A673 (cell line): Measurements from ENCODE around the gene PTGES2. TPM values are rescaled to one million over a fixed set of nuclear protein-coding genes. Genes with fewer than 3 reads are reported as not detected.

Source experiments
- BruUV-seq: library from RNA; stranded (reverse); fragments of 400-500 nt; replicated peaks from 2 replicates; lab custom pipeline; 2021; lab: Mats Ljungman, UMichigan
- CTCF ChIA-PET: fragments of 300-600 bp; sonication (Branson Sonifier 250); formaldehyde crosslinking; loops from one replicate; lab custom pipeline; 2022; ENCODE audit warnings: antibody characterized with exemption; lab: Charles Lee
- POLR2A ChIA-PET: fragments of 300-600 bp; sonication (Branson Sonifier 250); formaldehyde crosslinking; loops from one replicate; lab custom pipeline; 2022; ENCODE audit warnings: antibody characterized with exemption; ENCODE audit not compliant: low non-redundant PET; lab: Charles Lee
- DNase-seq: peaks from one replicate; pipeline ENCODE4 v3.0.0-alpha.2; 2015; ENCODE audit warnings: low spot score
- H3K27ac ChIP-seq: fragments of 200-600 bp; sonication (generic); 2 replicates; pipeline ENCODE4 v1.5.1; 2016; ENCODE audit warnings: mixed run types, low read depth, mild to moderate bottlenecking, mixed read lengths, antibody characterized with exemption, low read length; ENCODE audit not compliant: poor library complexity, severe bottlenecking
- H3K27me3 ChIP-seq: fragments of 200-600 bp; sonication (generic); replicated peaks from 2 replicates; pipeline ENCODE4 v1.6.1; 2017; ENCODE audit warnings: mixed run types, low read depth, mild to moderate bottlenecking, mixed read lengths, antibody characterized with exemption, low read length; ENCODE audit not compliant: insufficient read depth, poor library complexity
- H3K36me3 ChIP-seq: fragments of 200-600 bp; sonication (generic); 2 replicates; pipeline ENCODE4 v1.6.1; 2016; ENCODE audit warnings: mixed run types, mild to moderate bottlenecking, mixed read lengths, antibody characterized with exemption, low read length; ENCODE audit not compliant: insufficient read depth, poor library complexity, severe bottlenecking
- H3K4me1 ChIP-seq: fragments of 200-600 bp; sonication (generic); 2 replicates; pipeline ENCODE4 v1.6.1; 2017; ENCODE audit warnings: mixed run types, mild to moderate bottlenecking, mixed read lengths, antibody characterized with exemption, low read length; ENCODE audit not compliant: insufficient read depth, poor library complexity, severe bottlenecking
- H3K4me3 ChIP-seq: fragments of 200-600 bp; sonication (generic); 2 replicates; pipeline ENCODE4 v1.5.1; 2016; ENCODE audit warnings: low read depth, mixed run types, mild to moderate bottlenecking, mixed read lengths, low read length; ENCODE audit not compliant: poor library complexity, severe bottlenecking
- H3K9me3 ChIP-seq: fragments of 200-600 bp; sonication (generic); 2 replicates; pipeline ENCODE4 v1.6.1; 2016; ENCODE audit warnings: mixed run types, low read depth, mild to moderate bottlenecking, mixed read lengths, antibody characterized with exemption, low read length; ENCODE audit not compliant: poor library complexity, severe bottlenecking
- CTCF ChIP-seq: fragments of 300-800, 200-600 bp; sonication (generic); conservative IDR thresholded peaks from 2 replicates; pipeline ENCODE4 v1.5.1; 2017; ENCODE audit warnings: low read depth, mild to moderate bottlenecking, antibody characterized with exemption, low read length, moderate library complexity, mixed read lengths
- EZH2 ChIP-seq: fragments of 200-600 bp; sonication (generic); IDR thresholded peaks from 2 replicates; pipeline ENCODE4 v1.6.1; 2017; ENCODE audit warnings: borderline replicate concordance, low read depth, mild to moderate bottlenecking, mixed read lengths, antibody characterized with exemption, low read length; ENCODE audit not compliant: poor library complexity, severe bottlenecking
- intact Hi-C: fragments of 100-400 bp; cut with micrococcal nuclease; formaldehyde crosslinking; loops from one replicate; pipeline ENCODE4 v1.10.0; 2022; ENCODE audit not compliant: unreplicated experiment
- total RNA-seq: library from RNA; stranded (reverse); gene quantifications from 2 replicates; pipeline ENCODE4 v1.2.3, GENCODE V29; 2021

The PTGES2 gene
- total RNA-seq, 1 experiment from 2014 or later = 122 TPM

DNA sequence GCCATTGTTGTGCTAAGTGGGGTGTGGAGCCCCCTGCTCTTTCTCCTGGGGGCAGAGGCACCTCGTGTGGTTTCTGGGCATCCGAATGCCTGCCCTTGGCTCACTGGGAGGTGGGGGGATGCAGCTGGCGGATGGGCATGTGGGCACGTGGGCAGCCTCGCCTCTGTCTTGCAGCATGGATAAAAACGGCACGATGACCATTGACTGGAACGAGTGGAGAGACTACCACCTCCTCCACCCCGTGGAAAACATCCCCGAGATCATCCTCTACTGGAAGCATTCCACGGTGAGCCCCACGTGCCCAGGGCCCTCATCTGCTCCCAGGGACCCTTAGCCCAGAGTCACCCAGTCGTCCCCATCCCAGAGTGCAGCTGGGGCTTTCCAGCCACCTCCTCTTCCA lies 25.3 kb downstream of the PTGES2 start:
- H3K9me3 ChIP-seq = no peaks in the 10 kb centered on the region
- H3K36me3 ChIP-seq = peaks cover 58% of the 10 kb centered on the region
- BruUV-seq = no TSS peak
- no peak overlapping the region for H3K4me3 ChIP-seq
- H3K4me1 ChIP-seq = peaks cover 28% of the 10 kb centered on the region
- intact Hi-C loops = no loop called here
- no peak for DNase-seq
- TF ChIP-seq CTCF (no peak), EZH2 (no peak)
- H3K27ac ChIP-seq = no peak overlapping the region
- no peaks in the 10 kb centered on the region for H3K27me3 ChIP-seq
- ChIA-PET CTCF (no interaction called here), POLR2A (no interaction called here)

DNA sequence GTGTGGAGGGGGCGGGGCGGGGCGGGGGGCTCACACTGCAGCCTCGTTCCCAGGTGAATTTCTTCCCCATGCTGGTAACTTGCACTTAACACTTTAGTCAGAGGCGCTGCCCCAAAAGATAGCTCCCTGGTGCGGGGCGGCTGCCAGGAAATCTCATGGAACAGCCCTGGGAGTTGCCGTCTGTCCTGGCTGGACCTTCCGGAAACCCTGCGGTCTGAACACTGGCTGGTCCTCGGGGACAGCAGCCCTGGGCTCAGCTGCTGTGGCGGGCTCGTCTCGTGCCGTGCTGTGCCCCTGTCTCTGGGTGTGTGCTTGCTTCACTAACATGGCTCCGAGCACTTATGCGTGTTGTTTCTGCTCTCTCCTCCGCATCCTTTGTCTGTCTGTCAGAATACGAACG lies 25.8 kb downstream of the PTGES2 start:
- no peaks in the 10 kb centered on the region for H3K27me3 ChIP-seq
- DNase-seq = no peak
- no TSS peak for BruUV-seq
- no peak overlapping the region for H3K4me3 ChIP-seq
- intact Hi-C loops = no loop called here
- ChIA-PET CTCF (no interaction called here), POLR2A (no interaction called here)
- H3K9me3 ChIP-seq = no peaks in the 10 kb centered on the region
- TF ChIP-seq EZH2 (no peak), CTCF (no peak)
- peaks cover 28% of the 10 kb centered on the region for H3K4me1 ChIP-seq
- H3K27ac ChIP-seq = no peak overlapping the region
- peaks cover 53% of the 10 kb centered on the region for H3K36me3 ChIP-seq

- ChIA-PET POLR2A (no interaction called here), CTCF (interaction anchor here (1.1 kb wide), 1 partner anchor 16 kb away, joined by 5 read pairs; no protein-coding TSS in a partner anchor)
- Histone ChIP-seq H3K4me1 (peaks cover 28% of the 10 kb centered on the region), H3K27me3 (no peaks in the 10 kb centered on the region), H3K36me3 (peaks cover 48% of the 10 kb centered on the region), H3K9me3 (no peaks in the 10 kb centered on the region), H3K27ac (no peak overlapping the region), H3K4me3 (no peak overlapping the region)
- no peak for DNase-seq
- no TSS peak for BruUV-seq
- intact Hi-C loops = no loop called here
- TF ChIP-seq EZH2 (no peak), CTCF (no peak)
Observed at GRCh38 chr9:128101231-128101661, 26.3 kb downstream of the PTGES2 start.
